ENCODE measurements around the gene MYL5.

- TF ChIP-seq POLR2A (IDR thresholded peaks at IDR 0.05) (no peak), CTCF (IDR thresholded peaks at IDR 0.05) (no peak), EP300 (IDR thresholded peaks at IDR 0.05) (no peak)
Observed at GRCh38 chr4:661881-662761, 12.2 kb upstream of the MYL5 start.

Data from tibial nerve (tissue), 4 donors.